Measurements from ENCODE around the gene KRTAP5-6. TPM values are rescaled to one million over a fixed set of nuclear protein-coding genes. Genes with fewer than 3 reads are reported as not detected.

KRTAP5-6 gene
- total RNA-seq, 1 experiment from 2014 or later = not detected

GRCh38 chr11:1718326-1718725 is 21.3 kb downstream of the KRTAP5-6 start:
- peaks cover 14% of the 10 kb centered on the region for H3K27me3 ChIP-seq (replicated peaks)
- H3K36me3 ChIP-seq = no peaks in the 10 kb centered on the region
- no peaks in the 10 kb centered on the region for H3K4me1 ChIP-seq (replicated peaks)
- no peaks in the 10 kb centered on the region for H3K9me3 ChIP-seq (replicated peaks)
- H3K4me3 ChIP-seq = no peak overlapping the region
- no peak overlapping the region for H3K27ac ChIP-seq
- DNase-seq (ENCODE audit: low read depth in 1 of 2, low spot score in 2 of 2) = no peak

- H3K4me1 ChIP-seq (replicated peaks) = no peaks in the 10 kb centered on the region
These were observed 22.8 kb downstream of the KRTAP5-6 start for GRCh38 chr11:1719781-1720180.

GRCh38 chr11:1727096-1727690 is 30.2 kb downstream of the KRTAP5-6 start:
- no peaks in the 10 kb centered on the region for H3K9me3 ChIP-seq (replicated peaks)
- no peaks in the 10 kb centered on the region for H3K4me1 ChIP-seq (replicated peaks)
- H3K36me3 ChIP-seq = no peaks in the 10 kb centered on the region
- peaks cover 9% of the 10 kb centered on the region for H3K27me3 ChIP-seq (replicated peaks)
- H3K4me3 ChIP-seq = no peak overlapping the region
- no peak for DNase-seq (ENCODE audit: low read depth in 1 of 2, low spot score in 2 of 2)
- no peak overlapping the region for H3K27ac ChIP-seq

More at GRCh38 chr11:1719781-1720180, 22.8 kb downstream of the KRTAP5-6 start:
- H3K27me3 ChIP-seq (replicated peaks) = peaks cover 15% of the 10 kb centered on the region
- H3K4me3 ChIP-seq = no peak overlapping the region
- no peaks in the 10 kb centered on the region for H3K9me3 ChIP-seq (replicated peaks)
- no peak for DNase-seq (ENCODE audit: low read depth in 1 of 2, low spot score in 2 of 2)
- no peak overlapping the region for H3K27ac ChIP-seq
- H3K36me3 ChIP-seq = no peaks in the 10 kb centered on the region

GRCh38 chr11:1727861-1728260 is 30.9 kb downstream of the KRTAP5-6 start:
- Histone ChIP-seq H3K36me3 (no peaks in the 10 kb centered on the region), H3K9me3 (replicated peaks) (no peaks in the 10 kb centered on the region), H3K27ac (no peak overlapping the region), H3K4me1 (replicated peaks) (no peaks in the 10 kb centered on the region), H3K27me3 (replicated peaks) (peaks cover 5% of the 10 kb centered on the region), H3K4me3 (no peak overlapping the region)
- DNase-seq (ENCODE audit: low read depth in 1 of 2, low spot score in 2 of 2) = no peak

- peaks cover under 1% of the 10 kb centered on the region for H3K27me3 ChIP-seq (replicated peaks)
- H3K36me3 ChIP-seq = no peaks in the 10 kb centered on the region
- no peaks in the 10 kb centered on the region for H3K4me1 ChIP-seq (replicated peaks)
- no peak overlapping the region for H3K4me3 ChIP-seq
- H3K9me3 ChIP-seq (replicated peaks) = no peaks in the 10 kb centered on the region
- H3K27ac ChIP-seq = no peak overlapping the region
- DNase-seq (ENCODE audit: low read depth in 1 of 2, low spot score in 2 of 2) = no peak
These were observed 31.3 kb downstream of the KRTAP5-6 start for GRCh38 chr11:1728301-1728700.

- Histone ChIP-seq H3K27ac (no peak overlapping the region), H3K36me3 (no peaks in the 10 kb centered on the region), H3K4me1 (replicated peaks) (no peaks in the 10 kb centered on the region), H3K4me3 (no peak overlapping the region), H3K27me3 (replicated peaks) (no peaks in the 10 kb centered on the region; the same call in none of the 2 replicates), H3K9me3 (replicated peaks) (no peaks in the 10 kb centered on the region)
- DNase-seq (ENCODE audit: low read depth in 1 of 2, low spot score in 2 of 2) = no peak
These were observed 32.1 kb downstream of the KRTAP5-6 start for GRCh38 chr11:1728931-1729691.

- Histone ChIP-seq H3K4me3 (no peak overlapping the region), H3K27me3 (replicated peaks) (no peaks in the 10 kb centered on the region; the same call in none of the 2 replicates), H3K27ac (no peak overlapping the region), H3K36me3 (no peaks in the 10 kb centered on the region), H3K4me1 (replicated peaks) (no peaks in the 10 kb centered on the region), H3K9me3 (replicated peaks) (no peaks in the 10 kb centered on the region)
- DNase-seq (ENCODE audit: low read depth in 1 of 2, low spot score in 2 of 2) = no peak
These were observed 32.7 kb downstream of the KRTAP5-6 start for GRCh38 chr11:1729692-1730011.

GRCh38 chr11:1730059-1730629 is 33.1 kb downstream of the KRTAP5-6 start:
- DNase-seq (ENCODE audit: low read depth in 1 of 2, low spot score in 2 of 2) = no peak
- no peaks in the 10 kb centered on the region for H3K4me1 ChIP-seq (replicated peaks)
- no peaks in the 10 kb centered on the region; the same call in 1 of the 2 replicates for H3K27me3 ChIP-seq (replicated peaks)
- no peak overlapping the region for H3K27ac ChIP-seq
- H3K9me3 ChIP-seq (replicated peaks) = no peaks in the 10 kb centered on the region
- H3K36me3 ChIP-seq = no peaks in the 10 kb centered on the region
- H3K4me3 ChIP-seq = no peak overlapping the region

GRCh38 chr11:1731451-1732059 is 34.6 kb downstream of the KRTAP5-6 start:
- no peak for DNase-seq (ENCODE audit: low read depth in 1 of 2, low spot score in 2 of 2)
- H3K36me3 ChIP-seq = no peaks in the 10 kb centered on the region
- H3K27me3 ChIP-seq (replicated peaks) = no peaks in the 10 kb centered on the region; the same call in 1 of the 2 replicates
- H3K4me3 ChIP-seq = no peak overlapping the region
- H3K9me3 ChIP-seq (replicated peaks) = 0 out of 2 replicates have a peak, but pooled peaks cover 5% of the 10 kb centered on the region
- H3K4me1 ChIP-seq (replicated peaks) = no peaks in the 10 kb centered on the region
- H3K27ac ChIP-seq = no peak overlapping the region

GRCh38 chr11:1732418-1733008 is 35.5 kb downstream of the KRTAP5-6 start:
- H3K4me3 ChIP-seq = no peak overlapping the region
- no peaks in the 10 kb centered on the region for H3K36me3 ChIP-seq
- no peak overlapping the region for H3K27ac ChIP-seq
- peaks cover 9% of the 10 kb centered on the region; the same call in 1 of the 2 replicates for H3K9me3 ChIP-seq (replicated peaks)
- no peaks in the 10 kb centered on the region; the same call in 1 of the 2 replicates for H3K27me3 ChIP-seq (replicated peaks)
- no peak for DNase-seq (ENCODE audit: low read depth in 1 of 2, low spot score in 2 of 2)
- no peaks in the 10 kb centered on the region for H3K4me1 ChIP-seq (replicated peaks)

GRCh38 chr11:1733009-1733715 is 36.2 kb downstream of the KRTAP5-6 start:
- Histone ChIP-seq H3K9me3 (replicated peaks) (peaks cover 10% of the 10 kb centered on the region), H3K4me3 (no peak overlapping the region), H3K36me3 (no peaks in the 10 kb centered on the region), H3K4me1 (replicated peaks) (no peaks in the 10 kb centered on the region), H3K27me3 (replicated peaks) (no peaks in the 10 kb centered on the region; the same call in 1 of the 2 replicates), H3K27ac (no peak overlapping the region)
- DNase-seq (ENCODE audit: low read depth in 1 of 2, low spot score in 2 of 2) = no peak

- Histone ChIP-seq H3K27me3 (replicated peaks) (no peaks in the 10 kb centered on the region), H3K4me3 (no peak overlapping the region), H3K9me3 (replicated peaks) (peaks cover 10% of the 10 kb centered on the region), H3K36me3 (no peaks in the 10 kb centered on the region), H3K4me1 (replicated peaks) (no peaks in the 10 kb centered on the region), H3K27ac (no peak overlapping the region)
- no peak for DNase-seq (ENCODE audit: low read depth in 1 of 2, low spot score in 2 of 2)
These were observed 37.0 kb downstream of the KRTAP5-6 start for GRCh38 chr11:1733716-1734640.
